ENCODE measurements around the gene SRI.

- no peak for TF ChIP-seq CTCF (conservative IDR thresholded peaks at IDR 0.05)
- TF ChIP-seq EZH2 (IDR thresholded peaks at IDR 0.05; ENCODE audit: low read depth), result no peak
Observed at GRCh38 chr7:88268051-88268450, 48.2 kb upstream of the SRI start.

Data from PC-9 (cell line).